ENCODE measurements around the gene FAM53C. TPM values are rescaled to one million over a fixed set of nuclear protein-coding genes. Genes with fewer than 3 reads are reported as not detected.

The FAM53C gene
- total RNA-seq, 1 experiment from 2014 or later, result 36.4 TPM

DNA sequence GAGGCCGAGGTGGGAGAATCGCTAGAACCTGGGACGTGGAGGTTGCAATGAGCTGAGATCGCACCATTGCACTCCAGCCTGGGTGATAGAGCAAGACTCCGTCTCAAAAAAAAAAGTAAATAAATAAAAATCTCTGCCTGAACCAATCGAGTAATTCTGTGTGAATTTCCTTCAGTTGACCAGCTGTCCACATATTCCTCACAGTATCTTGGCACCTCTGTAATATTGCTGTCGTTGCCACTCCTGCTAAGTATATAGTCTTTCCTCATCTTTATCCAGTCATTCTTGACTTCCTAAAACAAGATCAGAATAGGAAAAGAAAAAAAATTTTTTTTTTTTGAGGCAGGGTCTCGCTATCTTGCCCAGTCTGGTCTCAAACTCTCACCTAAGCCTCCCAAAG, 44.3 kb downstream of the FAM53C start:
- no peak overlapping the region for H3K27ac ChIP-seq (ENCODE audit: low read depth, low read length)
- ChIA-PET CTCF (no interaction called here), RAD21 (ENCODE audit: low non-redundant PET in 1 of 2, low total read pairs in 2 of 2, uncharacterized antibody in 2 of 2, unreplicated experiment in 2 of 2) (no interaction called here), POLR2A (no interaction called here)
- TF ChIP-seq EZH2phosphoT487 (IDR thresholded peaks at IDR 0.05; ENCODE audit: borderline replicate concordance), result no peak
- no peak for TF ChIP-seq CEBPB (IDR thresholded peaks at IDR 0.05; ENCODE audit: low read depth)
- no peak for TF ChIP-seq SIN3A (IDR thresholded peaks at IDR 0.05; ENCODE audit: low read depth)
- BruUV-seq (replicated peaks), result no TSS peak
- no peak overlapping the region for H2AFZ ChIP-seq (ENCODE audit: low read depth, low read length, poor library complexity, severe bottlenecking)
- H3K79me2 ChIP-seq (ENCODE audit: insufficient read depth, low read length), result no peaks in the 10 kb centered on the region
- no peaks in the 10 kb centered on the region for H4K20me1 ChIP-seq (ENCODE audit: insufficient read depth)
- H3K4me1 ChIP-seq (ENCODE audit: control insufficient read depth in 1 of 2, insufficient read depth in 2 of 2, low read length in 2 of 2), result no peaks in the 10 kb centered on the region
- no peak for DNase-seq (ENCODE audit: low read depth, low spot score)
- H3K36me3 ChIP-seq (ENCODE audit: control insufficient read depth in 1 of 2, insufficient read depth in 2 of 2, low read length in 2 of 2), result peaks cover 33 to 56% of the 10 kb centered on the region in 2 experiments; a peak in 3 of 4 replicates
- no peaks in the 10 kb centered on the region for H3K9me2 ChIP-seq (ENCODE audit: insufficient read depth)
- H3K4me2 ChIP-seq (ENCODE audit: low read length), result no peak overlapping the region
- no peaks in the 10 kb centered on the region for H3K9me3 ChIP-seq (ENCODE audit: control insufficient read depth in 1 of 2, insufficient read depth in 1 of 2, low read depth in 1 of 2, low read length in 2 of 2)
- no peak overlapping the region for H3K9ac ChIP-seq (ENCODE audit: low read length)
- intact Hi-C loops (cut with micrococcal nuclease), result no loop called here
- ATAC-seq, result no peak
- no peak overlapping the region for H3K4me3 ChIP-seq (replicated peaks in 1 of 2; ENCODE audit: low read depth in 1 of 2, low read length in 2 of 2)
- H3K27me3 ChIP-seq (ENCODE audit: insufficient read depth, low read length), result no peaks in the 10 kb centered on the region

DNA sequence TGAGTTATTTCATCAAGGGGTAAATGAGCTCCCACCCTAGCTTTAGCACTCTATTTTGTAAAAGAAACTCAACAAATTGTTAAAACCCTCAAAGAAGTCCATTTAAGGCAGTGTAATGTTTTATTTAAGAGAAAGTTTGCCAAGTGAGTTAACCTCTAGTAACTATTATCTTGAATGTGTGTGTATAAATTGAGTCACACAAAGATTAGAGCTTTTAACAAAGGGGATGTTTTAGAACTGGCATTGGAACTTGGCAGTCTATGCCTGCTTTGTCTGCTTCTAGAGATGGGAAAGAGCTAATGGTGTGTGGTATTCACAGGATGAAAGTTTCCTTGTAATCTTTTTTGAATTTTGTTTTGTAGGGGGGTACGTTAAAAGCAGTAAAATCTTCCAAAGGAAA, 47.6 kb downstream of the FAM53C start:
- H3K9ac ChIP-seq (ENCODE audit: low read length), result no peak overlapping the region
- ChIA-PET CTCF (no interaction called here), RAD21 (ENCODE audit: low non-redundant PET in 1 of 2, low total read pairs in 2 of 2, uncharacterized antibody in 2 of 2, unreplicated experiment in 2 of 2) (no interaction called here), POLR2A (no interaction called here)
- H4K20me1 ChIP-seq (ENCODE audit: insufficient read depth), result no peaks in the 10 kb centered on the region
- H3K4me3 ChIP-seq (replicated peaks in 1 of 2; ENCODE audit: low read depth in 1 of 2, low read length in 2 of 2), result no peak overlapping the region
- H3K9me3 ChIP-seq (ENCODE audit: control insufficient read depth in 1 of 2, insufficient read depth in 1 of 2, low read depth in 1 of 2, low read length in 2 of 2), result no peaks in the 10 kb centered on the region
- intact Hi-C loops (cut with micrococcal nuclease), result no loop called here
- H3K9me2 ChIP-seq (ENCODE audit: insufficient read depth), result no peaks in the 10 kb centered on the region
- H3K4me2 ChIP-seq (ENCODE audit: low read length), result no peak overlapping the region
- TF ChIP-seq, protein P1, sequence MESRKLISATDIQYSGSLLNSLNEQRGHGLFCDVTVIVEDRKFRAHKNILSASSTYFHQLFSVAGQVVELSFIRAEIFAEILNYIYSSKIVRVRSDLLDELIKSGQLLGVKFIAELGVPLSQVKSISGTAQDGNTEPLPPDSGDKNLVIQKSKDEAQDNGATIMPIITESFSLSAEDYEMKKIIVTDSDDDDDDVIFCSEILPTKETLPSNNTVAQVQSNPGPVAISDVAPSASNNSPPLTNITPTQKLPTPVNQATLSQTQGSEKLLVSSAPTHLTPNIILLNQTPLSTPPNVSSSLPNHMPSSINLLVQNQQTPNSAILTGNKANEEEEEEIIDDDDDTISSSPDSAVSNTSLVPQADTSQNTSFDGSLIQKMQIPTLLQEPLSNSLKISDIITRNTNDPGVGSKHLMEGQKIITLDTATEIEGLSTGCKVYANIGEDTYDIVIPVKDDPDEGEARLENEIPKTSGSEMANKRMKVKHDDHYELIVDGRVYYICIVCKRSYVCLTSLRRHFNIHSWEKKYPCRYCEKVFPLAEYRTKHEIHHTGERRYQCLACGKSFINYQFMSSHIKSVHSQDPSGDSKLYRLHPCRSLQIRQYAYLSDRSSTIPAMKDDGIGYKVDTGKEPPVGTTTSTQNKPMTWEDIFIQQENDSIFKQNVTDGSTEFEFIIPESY (IDR thresholded peaks at IDR 0.05; ENCODE audit: extremely low read depth, insufficient replicate concordance, low read length), result no peak
- TF ChIP-seq SIN3A (IDR thresholded peaks at IDR 0.05; ENCODE audit: low read depth) (no peak), ZNF274 (IDR thresholded peaks at IDR 0.05; ENCODE audit: low read depth, low read length) (no peak)
- ATAC-seq (no peak), DNase-seq (ENCODE audit: low read depth, low spot score) (no peak)
- H3K4me1 ChIP-seq (ENCODE audit: control insufficient read depth in 1 of 2, insufficient read depth in 2 of 2, low read length in 2 of 2), result no peaks in the 10 kb centered on the region
- no peaks in the 10 kb centered on the region for H3K79me2 ChIP-seq (ENCODE audit: insufficient read depth, low read length)
- peaks cover 13 to 55% of the 10 kb centered on the region in 2 experiments; a peak in 3 of 4 replicates for H3K36me3 ChIP-seq (ENCODE audit: control insufficient read depth in 1 of 2, insufficient read depth in 2 of 2, low read length in 2 of 2)
- no peak overlapping the region for H2AFZ ChIP-seq (ENCODE audit: low read depth, low read length, poor library complexity, severe bottlenecking)
- H3K27me3 ChIP-seq (ENCODE audit: insufficient read depth, low read length), result no peaks in the 10 kb centered on the region
- no TSS peak for BruUV-seq (replicated peaks)
- H3K27ac ChIP-seq (ENCODE audit: low read depth, low read length), result no peak overlapping the region
